T-helper 9 cell (primary cell): ENCODE data around the gene KAT2A.

Experiments
- DNase-seq: peaks from one replicate; pipeline ENCODE4 v3.0.0-alpha.2; 2020

KAT2A gene

DNA sequence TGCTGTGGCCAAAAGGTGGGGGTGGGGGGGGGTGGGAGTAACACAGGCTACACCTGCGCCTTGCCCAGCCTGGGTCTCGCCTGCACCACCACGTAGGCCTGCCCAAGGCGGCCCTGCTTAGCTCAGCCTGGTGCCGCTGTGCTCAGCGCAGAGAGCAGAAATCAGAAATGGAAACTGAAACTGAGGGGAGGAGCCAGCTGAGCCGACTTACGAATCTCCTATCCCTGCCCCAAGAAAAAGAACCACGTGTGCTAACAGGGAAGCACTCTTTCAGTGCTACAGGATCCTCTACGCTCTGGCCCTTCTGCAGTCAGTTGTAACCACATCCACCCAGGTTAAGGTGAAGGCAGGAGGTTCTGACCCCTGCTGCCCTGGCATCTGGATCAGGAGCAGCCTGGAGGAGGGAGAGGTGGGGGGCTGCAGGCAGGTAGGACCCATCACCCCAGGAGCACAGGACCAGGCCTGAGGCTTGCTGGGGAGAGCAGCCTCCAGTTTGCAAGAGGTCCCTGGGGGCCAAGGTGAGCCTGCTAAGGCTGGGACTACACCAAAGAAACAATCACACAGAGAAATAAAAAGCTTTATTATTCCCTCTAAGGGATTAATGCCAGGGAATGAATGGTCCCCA lies 8.5 kb downstream of the KAT2A start, which contains the start of gene DHX58:
TSS of gene DHX58 (minus strand) at position 163 of the 625 bp plus-strand sequence. CDS start 822 bp downstream, outside the sequence.
- peak; percentile 58 for DNase-seq

GRCh38 chr17:42111871-42112551 lies 9.2 kb downstream of the KAT2A start:
- no peak for DNase-seq

DNA sequence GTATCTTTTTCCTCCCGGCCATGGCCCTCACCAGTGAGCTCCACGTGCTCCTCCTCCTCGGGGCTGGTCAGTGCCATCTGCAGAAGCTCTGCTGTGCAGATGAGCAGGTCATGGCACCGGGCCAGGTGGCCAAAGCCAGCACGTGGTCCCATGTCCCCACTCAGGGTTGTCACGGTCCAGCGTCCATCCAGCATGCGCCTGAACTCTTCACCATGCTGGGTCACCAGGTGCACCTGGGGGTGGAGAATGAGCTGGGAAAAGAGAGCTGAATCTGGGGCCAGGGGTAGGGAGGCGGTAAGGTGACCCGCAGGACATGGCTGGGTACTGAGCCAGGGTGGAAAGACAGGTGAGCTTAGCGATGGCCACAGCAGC lies 9.9 kb downstream of the KAT2A start:
- DNase-seq: no peak

DNA sequence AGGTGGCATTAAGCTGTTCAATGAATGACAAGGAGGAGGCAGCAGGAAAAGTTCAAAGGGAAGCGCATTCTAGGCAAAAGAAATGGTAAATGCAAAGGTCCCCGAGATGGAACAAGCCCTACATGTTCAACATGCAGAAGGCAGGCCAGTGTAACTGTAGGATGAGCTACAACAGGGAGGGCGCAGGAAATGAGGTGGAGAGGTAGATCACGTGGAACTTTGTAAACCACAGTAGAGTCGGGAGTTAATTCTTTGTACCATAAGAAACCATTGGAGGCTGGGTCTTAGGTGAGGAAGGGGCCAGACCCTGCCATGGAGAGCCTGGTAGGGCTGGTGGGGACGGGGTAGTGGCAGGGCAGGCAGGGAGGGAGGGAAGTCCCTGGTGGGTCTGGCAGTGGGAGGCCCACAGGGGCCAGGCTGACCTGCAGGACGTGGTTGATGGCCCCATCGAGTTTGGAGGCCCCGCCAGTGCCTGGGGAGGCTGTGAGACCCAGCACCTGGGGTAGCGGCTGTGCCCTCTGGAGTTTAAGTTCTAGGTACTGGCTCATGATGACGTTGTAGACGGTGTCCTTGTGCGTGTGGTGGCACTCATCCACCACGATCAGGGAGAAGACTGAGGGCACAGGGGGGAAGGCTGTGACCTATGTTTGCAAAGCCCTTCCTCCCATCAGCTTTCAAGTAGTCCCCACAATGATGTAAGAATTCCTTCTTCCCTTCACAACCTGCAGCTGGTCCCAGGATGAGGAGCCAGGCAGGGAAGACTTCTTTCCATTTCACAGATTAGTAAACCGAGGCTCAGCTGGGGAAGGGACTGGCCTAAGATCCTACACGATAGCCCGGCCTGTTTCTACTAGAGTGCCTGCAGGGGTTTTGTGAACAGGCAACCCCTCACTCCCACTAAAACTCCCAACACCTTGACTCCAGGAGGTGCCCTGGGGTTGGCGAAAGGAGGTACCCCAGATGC lies 10.6 kb downstream of the KAT2A start:
- DNase-seq: no peak

- DNase-seq: no peak
Measured at GRCh38 chr17:42109086-42109485, 12.1 kb downstream of the KAT2A start.

DNA sequence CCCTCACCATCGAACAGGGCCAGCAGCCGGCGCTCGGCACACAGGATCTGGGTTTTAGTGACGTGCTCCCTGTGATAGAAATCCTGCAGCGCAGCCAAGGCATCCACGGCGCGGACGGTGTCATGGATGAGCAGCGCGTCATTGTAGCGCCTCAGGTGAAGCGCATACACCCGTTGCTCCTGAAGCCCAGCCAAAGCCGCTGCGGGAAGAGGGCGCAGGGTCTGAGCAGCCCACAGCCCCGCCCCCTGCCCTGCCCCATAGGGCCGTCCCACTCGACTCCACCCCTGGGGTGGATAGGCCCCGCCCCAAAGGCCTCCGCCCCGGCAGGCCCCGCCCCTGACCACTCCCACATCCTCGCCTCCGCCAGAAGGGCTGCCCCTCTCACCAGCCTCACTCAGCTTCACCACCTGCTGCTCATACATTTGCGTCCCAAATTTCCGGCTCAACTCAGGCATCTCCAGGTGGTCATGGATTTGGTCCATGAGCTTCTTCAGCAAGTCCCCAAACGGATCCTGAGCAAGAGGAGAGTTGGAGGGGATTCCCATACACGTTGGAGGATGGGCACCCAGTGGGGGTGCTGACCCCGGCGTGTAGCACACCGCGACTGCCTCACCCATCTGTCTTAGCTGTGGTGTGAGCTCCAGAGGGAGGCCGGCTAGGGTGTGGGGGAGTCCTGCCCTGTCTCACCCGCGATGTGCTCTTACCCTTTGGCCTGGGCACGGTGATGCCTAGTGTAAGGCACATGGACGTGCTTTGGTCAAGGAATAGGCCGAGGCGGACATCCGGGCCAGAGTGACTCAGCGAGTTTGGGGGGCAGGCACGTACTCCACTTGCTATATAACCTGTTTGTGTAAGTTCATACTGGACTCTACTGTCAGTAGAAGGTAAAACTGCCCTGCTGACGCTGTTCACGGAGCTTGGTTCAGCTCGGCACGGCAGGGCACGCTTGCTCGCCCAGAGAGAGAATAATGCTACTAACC lies 13.3 kb downstream of the KAT2A start:
- peak; percentile 88 for DNase-seq

- no peak for DNase-seq
Measured at GRCh38 chr17:42107124-42107523, 14.0 kb downstream of the KAT2A start.

- no peak for DNase-seq
Measured at GRCh38 chr17:42106009-42106408, 15.2 kb downstream of the KAT2A start.

DNA sequence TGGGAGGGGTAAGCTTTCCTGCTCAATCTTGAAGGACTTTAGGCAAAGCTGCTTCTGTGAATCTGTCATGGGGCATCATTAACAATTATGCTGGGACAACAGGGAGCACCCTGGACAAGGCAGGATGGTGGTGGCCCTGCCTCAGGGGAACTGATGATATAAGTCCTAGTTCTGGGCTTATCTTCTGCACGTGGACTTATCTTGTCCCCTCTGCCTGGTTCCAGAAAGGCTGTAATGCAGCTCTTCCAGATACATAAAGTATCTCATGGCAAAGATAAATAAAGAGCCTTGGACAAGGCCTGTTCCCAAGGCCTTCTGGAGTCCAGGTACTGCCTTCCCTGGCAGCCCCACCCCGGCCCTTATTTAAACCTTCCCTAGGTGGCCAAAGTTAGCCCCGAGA lies 16.9 kb downstream of the KAT2A start:
- no peak for DNase-seq

DNA sequence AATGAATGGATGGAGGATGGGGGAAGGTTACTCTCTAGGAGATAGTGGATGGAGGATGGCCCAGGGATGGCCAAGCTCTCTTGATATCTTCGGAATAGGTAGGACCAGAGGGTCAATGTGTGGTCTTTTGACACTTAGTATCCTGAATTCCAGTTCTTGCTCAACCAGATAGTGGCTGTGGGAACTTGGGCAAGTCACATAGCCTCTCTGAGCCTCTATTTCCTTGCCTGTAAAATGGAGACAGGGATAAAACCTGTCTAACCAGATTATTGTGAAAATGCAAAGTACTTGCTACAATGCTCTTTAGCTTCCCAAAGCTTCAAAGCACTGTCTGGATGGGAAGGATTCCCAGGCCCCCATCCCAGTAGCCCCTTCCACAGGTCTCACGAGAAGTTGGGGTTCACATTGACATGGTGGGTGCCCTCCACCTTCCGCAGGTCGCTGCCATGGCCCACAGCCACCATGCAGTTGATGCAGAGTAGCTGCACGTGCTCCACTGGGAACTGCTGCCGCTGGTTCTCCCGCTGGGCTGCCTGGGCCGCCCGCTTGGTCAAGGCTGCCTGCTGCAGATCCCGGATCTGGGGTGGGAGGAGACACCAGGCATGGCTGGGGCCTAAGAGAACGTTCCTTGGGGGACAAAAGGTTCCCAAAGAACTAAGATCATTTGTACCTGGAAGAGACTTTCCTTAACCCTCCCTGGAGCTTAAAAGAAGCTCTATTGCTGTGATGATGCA lies 17.8 kb downstream of the KAT2A start:
- DNase-seq: no peak

DNA sequence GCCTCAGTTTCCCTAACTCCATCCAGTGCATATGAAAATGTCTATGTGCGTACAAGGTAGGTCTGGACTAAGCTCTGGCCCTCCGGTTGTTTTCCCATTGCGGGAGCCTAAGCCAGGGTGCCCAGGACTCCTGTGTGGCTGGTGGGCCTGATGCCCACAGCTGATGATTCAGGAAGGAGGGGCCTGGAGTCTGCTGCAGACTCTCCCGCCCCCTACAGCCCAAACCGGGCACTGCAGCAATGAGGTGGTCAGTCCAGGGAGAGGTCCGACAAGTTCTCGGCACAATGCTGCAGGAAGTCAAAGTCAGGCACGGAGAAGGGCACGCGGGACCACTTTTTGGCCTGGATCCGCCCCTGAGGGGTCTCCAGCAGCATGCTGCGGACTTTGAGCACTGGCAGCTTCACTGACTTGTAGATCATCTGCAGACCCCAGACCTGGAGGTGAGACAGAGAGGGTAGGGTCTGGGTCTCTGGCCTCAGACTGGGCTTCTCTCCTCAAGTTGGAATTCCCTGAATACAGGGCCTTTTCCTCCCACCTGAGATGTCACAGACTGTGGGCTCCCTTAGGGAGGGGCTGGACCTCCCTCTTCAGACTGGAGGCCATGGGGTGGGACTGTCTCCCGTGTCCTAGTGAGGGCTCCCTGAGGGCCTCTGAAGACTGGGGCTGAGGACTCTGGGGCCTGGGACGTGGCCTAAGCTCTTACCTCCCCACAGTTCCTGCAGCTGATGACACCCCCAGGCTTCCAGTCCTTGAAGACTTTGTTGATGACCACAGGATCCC lies 19.5 kb downstream of the KAT2A start:
- peak; percentile 59 for DNase-seq

GRCh38 chr17:42098730-42099399 lies 22.3 kb downstream of the KAT2A start:
- DNase-seq: no peak

DNA sequence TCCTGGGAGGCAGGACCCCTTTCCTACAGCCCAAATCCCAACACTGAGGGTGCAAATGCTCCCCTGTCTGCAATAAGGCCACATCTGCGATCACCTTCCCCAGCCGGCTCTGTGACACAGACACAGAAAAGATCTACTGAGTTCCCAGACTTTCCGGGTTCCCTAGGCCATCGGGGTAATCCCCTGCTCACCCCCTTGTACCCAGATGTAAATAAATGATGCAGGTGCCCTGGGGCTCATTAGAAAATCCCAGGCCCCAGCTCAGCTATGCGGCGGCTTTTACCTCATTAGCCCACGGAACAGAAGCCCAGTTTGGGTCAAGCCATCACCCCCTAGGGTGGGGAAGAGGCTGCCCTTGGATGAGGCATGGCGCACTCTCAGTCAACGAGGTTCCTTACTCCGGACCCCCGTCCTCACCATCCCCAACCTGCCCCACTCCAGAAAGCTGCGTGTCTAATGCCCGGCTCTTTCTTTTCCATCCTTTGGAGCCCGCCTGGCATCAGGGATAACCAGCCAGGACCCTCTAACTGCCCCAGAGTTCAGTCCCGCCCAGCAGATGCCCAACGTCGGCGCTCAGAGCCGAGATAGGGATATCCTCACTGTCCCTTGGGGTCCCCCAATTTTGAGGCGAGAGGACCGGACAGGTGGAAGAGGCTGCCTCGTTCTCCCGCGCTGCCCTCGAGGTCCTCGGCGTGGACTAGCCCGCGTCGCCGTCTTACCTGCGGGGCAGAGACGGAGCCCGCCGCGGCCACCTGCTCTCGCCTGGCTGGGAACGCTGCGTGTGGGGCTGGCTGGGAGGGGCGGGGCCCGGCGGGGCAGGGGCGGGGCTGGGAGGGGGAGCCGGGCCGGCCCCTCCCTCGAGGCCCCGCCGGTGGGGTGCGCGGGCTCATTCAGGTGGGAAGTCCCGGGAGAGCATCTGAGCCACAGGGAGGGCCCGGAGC lies 23.2 kb downstream of the KAT2A start, which contains the start of gene ZNF385C:
TSS of gene ZNF385C (minus strand) at position 783 of the 941 bp plus-strand sequence. CDS start 35,417 bp downstream, outside the sequence.
- peak; percentile 60 for DNase-seq

DNA sequence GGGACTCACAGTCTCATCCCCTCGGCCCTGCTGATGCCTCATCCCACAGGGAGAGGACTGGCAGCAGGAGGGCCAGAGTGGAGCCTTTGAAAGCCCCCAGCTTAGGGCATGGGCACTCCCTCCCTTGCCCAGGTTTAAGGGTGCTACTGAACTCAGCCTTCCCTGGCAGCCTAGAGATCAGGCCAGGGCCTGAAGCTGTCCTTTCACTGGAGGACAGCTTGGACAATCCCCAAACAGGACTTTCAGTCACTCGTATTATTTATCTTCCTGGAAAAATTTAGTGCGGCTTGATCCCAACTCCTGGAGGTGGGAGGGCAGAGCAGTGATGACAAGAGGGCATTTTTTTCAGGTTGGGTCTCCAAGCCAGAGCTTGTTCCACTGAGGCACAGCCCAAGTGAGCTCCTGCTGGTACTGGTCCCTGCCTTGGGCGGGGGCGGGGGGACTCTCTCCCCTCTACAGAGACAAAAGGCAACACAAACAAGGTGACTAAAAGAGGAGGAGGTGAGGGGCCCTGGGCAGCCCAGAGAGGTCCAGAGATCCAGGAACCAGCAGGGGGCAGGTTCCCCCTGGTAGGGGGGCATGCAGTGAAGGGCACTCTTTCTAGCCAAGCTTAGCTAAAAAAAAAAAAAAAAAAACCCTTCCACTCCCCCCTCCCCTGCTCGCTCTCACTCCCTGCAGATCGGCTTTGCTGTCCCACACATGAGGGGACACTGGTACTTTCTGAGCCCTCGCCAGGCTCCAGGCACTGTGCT lies 24.6 kb downstream of the KAT2A start:
- DNase-seq: no peak

- DNase-seq: no peak
Measured at GRCh38 chr17:42094375-42095069, 26.6 kb downstream of the KAT2A start.

- no peak for DNase-seq
Measured at GRCh38 chr17:42092939-42093338, 28.2 kb downstream of the KAT2A start.
